C4-2B (cell line): ENCODE results near the gene NEMP1.
A peak's percentile ranks its signal among the peaks of the same experiment; 100 is the strongest.

Experiments used
- H3K27ac ChIP-seq: fragments of 450-650 bp; 2 replicates; pipeline ENCODE4 v1.5.1; 2017
- ZFX ChIP-seq: fragments of 450-650 bp; IDR thresholded peaks from 2 replicates; pipeline ENCODE4 v1.6.1; 2017
- TF ChIP-seq, protein P1 (sequence below): fragments of 450-650 bp; conservative IDR thresholded peaks from 2 replicates; pipeline ENCODE4 v1.5.1; 2017; ENCODE audit warnings: mild to moderate bottlenecking

Gene NEMP1

GRCh38 chr12:57078519-57079404 lies at the start of gene NEMP1:
Gene NEMP1, minus strand, starts transcription at chr12:57078791. Its CDS starts 46 bp downstream, at chr12:57078745.
- H3K27ac ChIP-seq: peak within 1 kb of the TSS; percentile 81
- peak; percentile 37 for TF ChIP-seq ZFX
- TF ChIP-seq, protein P1, sequence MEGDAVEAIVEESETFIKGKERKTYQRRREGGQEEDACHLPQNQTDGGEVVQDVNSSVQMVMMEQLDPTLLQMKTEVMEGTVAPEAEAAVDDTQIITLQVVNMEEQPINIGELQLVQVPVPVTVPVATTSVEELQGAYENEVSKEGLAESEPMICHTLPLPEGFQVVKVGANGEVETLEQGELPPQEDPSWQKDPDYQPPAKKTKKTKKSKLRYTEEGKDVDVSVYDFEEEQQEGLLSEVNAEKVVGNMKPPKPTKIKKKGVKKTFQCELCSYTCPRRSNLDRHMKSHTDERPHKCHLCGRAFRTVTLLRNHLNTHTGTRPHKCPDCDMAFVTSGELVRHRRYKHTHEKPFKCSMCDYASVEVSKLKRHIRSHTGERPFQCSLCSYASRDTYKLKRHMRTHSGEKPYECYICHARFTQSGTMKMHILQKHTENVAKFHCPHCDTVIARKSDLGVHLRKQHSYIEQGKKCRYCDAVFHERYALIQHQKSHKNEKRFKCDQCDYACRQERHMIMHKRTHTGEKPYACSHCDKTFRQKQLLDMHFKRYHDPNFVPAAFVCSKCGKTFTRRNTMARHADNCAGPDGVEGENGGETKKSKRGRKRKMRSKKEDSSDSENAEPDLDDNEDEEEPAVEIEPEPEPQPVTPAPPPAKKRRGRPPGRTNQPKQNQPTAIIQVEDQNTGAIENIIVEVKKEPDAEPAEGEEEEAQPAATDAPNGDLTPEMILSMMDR: no peak

DNA sequence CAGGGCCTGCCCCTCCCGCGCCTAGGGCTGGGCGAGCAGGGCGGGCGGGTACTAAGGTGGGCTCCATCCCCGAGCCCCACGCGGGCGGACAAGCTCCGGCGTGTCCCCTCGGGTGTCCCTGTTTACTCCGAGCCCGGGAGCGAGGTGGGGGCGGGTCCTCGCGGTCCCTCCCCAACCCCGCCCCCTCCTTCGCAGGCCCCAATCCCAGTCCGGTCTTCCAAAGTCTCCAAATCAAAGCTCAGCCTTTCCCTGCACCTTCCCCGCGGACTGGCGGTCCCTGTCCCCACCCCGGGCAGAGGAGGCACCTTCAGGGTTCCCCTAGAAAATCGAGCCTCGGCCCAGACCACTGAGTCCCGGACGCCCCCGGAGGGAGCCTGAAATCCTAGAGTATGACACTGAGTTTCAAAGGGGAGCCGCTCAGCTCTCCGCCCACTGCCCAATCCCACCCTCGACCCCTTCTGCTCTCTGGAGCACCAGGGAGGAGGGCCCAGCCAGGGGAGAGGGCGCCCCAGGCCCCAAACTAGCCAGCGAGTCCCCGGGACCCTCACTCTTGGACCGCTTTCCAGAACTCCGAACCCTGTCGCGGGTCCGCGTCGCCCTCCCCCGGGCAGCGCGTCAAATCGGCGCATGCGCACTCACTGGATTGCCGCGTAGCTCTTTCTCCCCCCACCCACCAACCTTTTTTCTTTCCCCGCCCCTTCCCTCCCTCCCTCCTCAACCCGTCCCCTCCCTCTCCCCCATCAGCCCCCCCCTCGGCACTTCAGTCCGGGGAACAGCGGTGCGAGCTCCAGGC lies 49.3 kb upstream of the NEMP1 start, which contains the start of gene LRP1:
LRP1 (plus strand) TSS at position 758 of the 793 bp plus-strand sequence. CDS start 482 bp downstream, outside the sequence.
- H3K27ac ChIP-seq: peak within 1 kb of the TSS; percentile 74
- TF ChIP-seq, protein P1: no peak
- no peak for TF ChIP-seq ZFX

GRCh38 chr12:57127101-57127725 lies 48.6 kb upstream of the NEMP1 start:
- H3K27ac ChIP-seq: peak overlapping the region; percentile 74

GRCh38 chr12:57126561-57126960 lies 48.0 kb upstream of the NEMP1 start:
- no peak overlapping the region for H3K27ac ChIP-seq
- TF ChIP-seq ZFX: no peak
- TF ChIP-seq, protein P1: no peak

More at GRCh38 chr12:57127101-57127725, 48.6 kb upstream of the NEMP1 start:
- TF ChIP-seq, protein P1: no peak; the same call in 1 of the 2 replicates
- TF ChIP-seq ZFX: no peak

GRCh38 chr12:57126061-57126460 lies 47.5 kb upstream of the NEMP1 start:
- H3K27ac ChIP-seq: no peak overlapping the region
- TF ChIP-seq, protein P1: no peak
- TF ChIP-seq ZFX: no peak

GRCh38 chr12:57124261-57124877 lies 45.8 kb upstream of the NEMP1 start:
- no peak overlapping the region for H3K27ac ChIP-seq
- no peak for TF ChIP-seq ZFX
- TF ChIP-seq, protein P1: peak; percentile 98
